ENCODE data around the gene HOXA10.

DNA sequence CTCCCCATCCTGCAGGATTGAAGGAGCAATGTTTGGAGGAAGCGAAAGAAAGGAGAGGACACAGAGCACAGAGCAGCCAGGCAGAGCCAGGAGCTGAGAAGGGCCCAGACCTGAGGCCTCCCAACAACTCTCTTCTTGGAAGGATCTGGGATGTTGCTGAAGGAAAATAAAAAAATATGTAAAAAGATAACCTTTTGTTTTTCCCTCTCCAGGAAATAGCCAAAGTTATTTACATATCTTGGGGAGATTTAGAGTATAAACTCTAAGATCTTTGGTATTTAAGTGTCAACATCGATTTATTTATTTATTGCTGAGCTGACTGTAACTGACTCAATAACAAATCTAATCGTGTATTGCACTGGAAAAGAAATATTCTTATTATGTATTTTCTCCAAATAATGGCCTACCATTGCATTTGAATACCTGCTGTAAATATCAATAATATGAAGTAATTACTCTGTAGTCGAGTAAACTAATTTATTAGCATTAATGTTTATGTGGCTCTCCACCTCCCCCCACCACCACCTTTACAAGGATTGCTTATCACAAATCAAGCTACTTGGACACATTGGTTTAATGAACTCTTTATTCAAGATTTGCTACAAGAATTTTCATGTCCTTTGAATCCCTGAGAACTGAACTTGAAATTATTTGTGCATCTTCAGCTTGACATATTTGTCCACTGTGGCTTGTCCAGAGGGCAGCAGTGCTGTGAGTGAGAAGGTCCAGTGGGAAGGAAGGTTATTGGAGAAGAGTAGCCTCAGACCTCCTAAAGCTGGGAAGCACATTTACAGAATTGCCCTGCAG is 12.8 kb upstream of the HOXA10 start:
- TF ChIP-seq, protein P1, sequence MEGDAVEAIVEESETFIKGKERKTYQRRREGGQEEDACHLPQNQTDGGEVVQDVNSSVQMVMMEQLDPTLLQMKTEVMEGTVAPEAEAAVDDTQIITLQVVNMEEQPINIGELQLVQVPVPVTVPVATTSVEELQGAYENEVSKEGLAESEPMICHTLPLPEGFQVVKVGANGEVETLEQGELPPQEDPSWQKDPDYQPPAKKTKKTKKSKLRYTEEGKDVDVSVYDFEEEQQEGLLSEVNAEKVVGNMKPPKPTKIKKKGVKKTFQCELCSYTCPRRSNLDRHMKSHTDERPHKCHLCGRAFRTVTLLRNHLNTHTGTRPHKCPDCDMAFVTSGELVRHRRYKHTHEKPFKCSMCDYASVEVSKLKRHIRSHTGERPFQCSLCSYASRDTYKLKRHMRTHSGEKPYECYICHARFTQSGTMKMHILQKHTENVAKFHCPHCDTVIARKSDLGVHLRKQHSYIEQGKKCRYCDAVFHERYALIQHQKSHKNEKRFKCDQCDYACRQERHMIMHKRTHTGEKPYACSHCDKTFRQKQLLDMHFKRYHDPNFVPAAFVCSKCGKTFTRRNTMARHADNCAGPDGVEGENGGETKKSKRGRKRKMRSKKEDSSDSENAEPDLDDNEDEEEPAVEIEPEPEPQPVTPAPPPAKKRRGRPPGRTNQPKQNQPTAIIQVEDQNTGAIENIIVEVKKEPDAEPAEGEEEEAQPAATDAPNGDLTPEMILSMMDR (IDR thresholded peaks at IDR 0.05; ENCODE audit: low read depth, low read length, missing input control) = no peak
- TF ChIP-seq TAF1 (conservative IDR thresholded peaks at IDR 0.05) (no peak), RAD21 (IDR thresholded peaks at IDR 0.05) (no peak), YY1 (IDR thresholded peaks at IDR 0.05) (no peak), JUND (IDR thresholded peaks at IDR 0.05) (no peak), SP1 (IDR thresholded peaks at IDR 0.05) (no peak), RXRA (IDR thresholded peaks at IDR 0.05) (no peak)
- TF ChIP-seq, protein P2, sequence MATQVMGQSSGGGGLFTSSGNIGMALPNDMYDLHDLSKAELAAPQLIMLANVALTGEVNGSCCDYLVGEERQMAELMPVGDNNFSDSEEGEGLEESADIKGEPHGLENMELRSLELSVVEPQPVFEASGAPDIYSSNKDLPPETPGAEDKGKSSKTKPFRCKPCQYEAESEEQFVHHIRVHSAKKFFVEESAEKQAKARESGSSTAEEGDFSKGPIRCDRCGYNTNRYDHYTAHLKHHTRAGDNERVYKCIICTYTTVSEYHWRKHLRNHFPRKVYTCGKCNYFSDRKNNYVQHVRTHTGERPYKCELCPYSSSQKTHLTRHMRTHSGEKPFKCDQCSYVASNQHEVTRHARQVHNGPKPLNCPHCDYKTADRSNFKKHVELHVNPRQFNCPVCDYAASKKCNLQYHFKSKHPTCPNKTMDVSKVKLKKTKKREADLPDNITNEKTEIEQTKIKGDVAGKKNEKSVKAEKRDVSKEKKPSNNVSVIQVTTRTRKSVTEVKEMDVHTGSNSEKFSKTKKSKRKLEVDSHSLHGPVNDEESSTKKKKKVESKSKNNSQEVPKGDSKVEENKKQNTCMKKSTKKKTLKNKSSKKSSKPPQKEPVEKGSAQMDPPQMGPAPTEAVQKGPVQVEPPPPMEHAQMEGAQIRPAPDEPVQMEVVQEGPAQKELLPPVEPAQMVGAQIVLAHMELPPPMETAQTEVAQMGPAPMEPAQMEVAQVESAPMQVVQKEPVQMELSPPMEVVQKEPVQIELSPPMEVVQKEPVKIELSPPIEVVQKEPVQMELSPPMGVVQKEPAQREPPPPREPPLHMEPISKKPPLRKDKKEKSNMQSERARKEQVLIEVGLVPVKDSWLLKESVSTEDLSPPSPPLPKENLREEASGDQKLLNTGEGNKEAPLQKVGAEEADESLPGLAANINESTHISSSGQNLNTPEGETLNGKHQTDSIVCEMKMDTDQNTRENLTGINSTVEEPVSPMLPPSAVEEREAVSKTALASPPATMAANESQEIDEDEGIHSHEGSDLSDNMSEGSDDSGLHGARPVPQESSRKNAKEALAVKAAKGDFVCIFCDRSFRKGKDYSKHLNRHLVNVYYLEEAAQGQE (IDR thresholded peaks at IDR 0.05) = no peak
- TF ChIP-seq, protein P3, sequence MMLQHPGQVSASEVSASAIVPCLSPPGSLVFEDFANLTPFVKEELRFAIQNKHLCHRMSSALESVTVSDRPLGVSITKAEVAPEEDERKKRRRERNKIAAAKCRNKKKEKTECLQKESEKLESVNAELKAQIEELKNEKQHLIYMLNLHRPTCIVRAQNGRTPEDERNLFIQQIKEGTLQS (IDR thresholded peaks at IDR 0.05) = no peak
- TF ChIP-seq, protein P4, sequence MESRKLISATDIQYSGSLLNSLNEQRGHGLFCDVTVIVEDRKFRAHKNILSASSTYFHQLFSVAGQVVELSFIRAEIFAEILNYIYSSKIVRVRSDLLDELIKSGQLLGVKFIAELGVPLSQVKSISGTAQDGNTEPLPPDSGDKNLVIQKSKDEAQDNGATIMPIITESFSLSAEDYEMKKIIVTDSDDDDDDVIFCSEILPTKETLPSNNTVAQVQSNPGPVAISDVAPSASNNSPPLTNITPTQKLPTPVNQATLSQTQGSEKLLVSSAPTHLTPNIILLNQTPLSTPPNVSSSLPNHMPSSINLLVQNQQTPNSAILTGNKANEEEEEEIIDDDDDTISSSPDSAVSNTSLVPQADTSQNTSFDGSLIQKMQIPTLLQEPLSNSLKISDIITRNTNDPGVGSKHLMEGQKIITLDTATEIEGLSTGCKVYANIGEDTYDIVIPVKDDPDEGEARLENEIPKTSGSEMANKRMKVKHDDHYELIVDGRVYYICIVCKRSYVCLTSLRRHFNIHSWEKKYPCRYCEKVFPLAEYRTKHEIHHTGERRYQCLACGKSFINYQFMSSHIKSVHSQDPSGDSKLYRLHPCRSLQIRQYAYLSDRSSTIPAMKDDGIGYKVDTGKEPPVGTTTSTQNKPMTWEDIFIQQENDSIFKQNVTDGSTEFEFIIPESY (IDR thresholded peaks at IDR 0.05) = no peak
